Measurements from ENCODE around the gene ARHGEF12.

DNA sequence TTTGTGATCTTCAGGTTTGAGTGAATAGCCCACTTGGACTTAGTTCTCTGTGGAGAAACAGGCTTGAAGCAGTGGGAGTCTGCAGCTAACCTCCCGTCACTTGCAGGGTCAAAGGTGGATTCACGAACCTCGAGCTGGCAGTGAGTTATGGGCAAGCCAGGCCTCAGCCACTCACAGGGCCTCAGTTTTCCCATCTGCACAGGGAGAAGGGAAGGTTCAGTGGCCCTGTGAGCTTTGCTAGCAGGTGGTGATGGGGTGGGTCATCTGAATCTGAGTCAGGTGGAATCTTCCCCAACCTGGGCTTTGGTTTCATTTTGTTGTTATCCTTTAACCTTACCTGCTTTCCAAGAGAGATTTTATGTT lies 88.7 kb downstream of the ARHGEF12 start:
- no peak for TF ChIP-seq YY1 (IDR thresholded peaks at IDR 0.05; ENCODE audit: insufficient read depth, insufficient read length)
- TF ChIP-seq SUZ12 (IDR thresholded peaks at IDR 0.05; ENCODE audit: extremely low read depth, insufficient read depth, insufficient read length), result no peak
- TF ChIP-seq ZNF274 (IDR thresholded peaks at IDR 0.05; ENCODE audit: low read depth, low read length), result no peak

All from NT2/D1 (cell line).